HUES48 (cell line): Measurements from ENCODE around the gene BRD9.
A peak's percentile ranks its signal among the peaks of the same experiment; 100 is the strongest.
"Not testable (repeated sequence)": the region's sequence is repeated elsewhere in the genome, so short reads cannot be mapped to it uniquely, and the experiment has no call there.

ENCODE experiments used
- H3K27ac ChIP-seq: one replicate; pipeline ENCODE4 v1.7.0; 2013; ENCODE audit warnings: low read depth, low read length, inconsistent platforms
- H3K27me3 ChIP-seq: 2 replicates; pipeline ENCODE4 v1.6.1; 2013; ENCODE audit warnings: mild to moderate bottlenecking, low read length; ENCODE audit not compliant: control insufficient read depth, insufficient read depth
- H3K36me3 ChIP-seq: 2 replicates; pipeline ENCODE4 v1.6.1; 2013; ENCODE audit warnings: low read length; ENCODE audit not compliant: control insufficient read depth, insufficient read depth
- H3K4me1 ChIP-seq: 2 replicates; pipeline ENCODE4 v1.6.1; 2013; ENCODE audit warnings: mild to moderate bottlenecking, low read length; ENCODE audit not compliant: control insufficient read depth, insufficient read depth
- H3K4me3 ChIP-seq: 2 replicates; pipeline ENCODE4 v1.5.1; 2013; ENCODE audit warnings: mild to moderate bottlenecking, low read depth, low read length
- H3K9ac ChIP-seq: 2 replicates; pipeline ENCODE4 v1.6.1; 2013; ENCODE audit warnings: mild to moderate bottlenecking, low read depth, low read length, moderate library complexity
- H3K9me3 ChIP-seq: 2 replicates; pipeline ENCODE4 v1.6.1; 2013; ENCODE audit warnings: low read length; ENCODE audit not compliant: control insufficient read depth, insufficient read depth

BRD9 gene

GRCh38 chr5:892394-893136, at the start of gene BRD9, which contains the start of gene TRIP13:
BRD9 (minus strand) TSS chr5:892801; CDS start chr5:892657, 144 bp downstream.
TRIP13 (plus strand) TSS chr5:892884; CDS start chr5:892999, 115 bp downstream.
- Histone ChIP-seq H3K36me3 (peaks cover 72% of the 10 kb centered on the region), H3K27ac (peak within 1 kb of the TSS; percentile 91), H3K27me3 (no peaks in the 10 kb centered on the region), H3K9ac (peak within 1 kb of the TSS; percentile 94), H3K9me3 (no peaks in the 10 kb centered on the region), H3K4me1 (peaks cover 9% of the 10 kb centered on the region; the same call in 1 of the 2 replicates), H3K4me3 (peak within 1 kb of the TSS; percentile 89)

- not testable (repeated sequence) for H3K9ac ChIP-seq, H3K4me3 ChIP-seq, H3K27ac ChIP-seq, H3K4me1 ChIP-seq, H3K9me3 ChIP-seq, H3K36me3 ChIP-seq, H3K27me3 ChIP-seq
Measured at GRCh38 chr5:940741-941140, 48.1 kb upstream of the BRD9 start.

- H3K4me3 ChIP-seq: no peak overlapping the region
- H3K27ac ChIP-seq: no peak overlapping the region
- H3K9me3 ChIP-seq: no peaks in the 10 kb centered on the region
- H3K27me3 ChIP-seq: no peaks in the 10 kb centered on the region
- H3K36me3 ChIP-seq: no peaks in the 10 kb centered on the region
- H3K9ac ChIP-seq: no peak overlapping the region
- no peaks in the 10 kb centered on the region for H3K4me1 ChIP-seq
Measured at GRCh38 chr5:939368-939767, 46.8 kb upstream of the BRD9 start.

GRCh38 chr5:937151-937924, 44.7 kb upstream of the BRD9 start:
- Histone ChIP-seq H3K9ac (no peak overlapping the region), H3K27me3 (no peaks in the 10 kb centered on the region), H3K4me1 (no peaks in the 10 kb centered on the region), H3K27ac (no peak overlapping the region), H3K9me3 (no peaks in the 10 kb centered on the region), H3K36me3 (no peaks in the 10 kb centered on the region), H3K4me3 (no peak overlapping the region)

DNA sequence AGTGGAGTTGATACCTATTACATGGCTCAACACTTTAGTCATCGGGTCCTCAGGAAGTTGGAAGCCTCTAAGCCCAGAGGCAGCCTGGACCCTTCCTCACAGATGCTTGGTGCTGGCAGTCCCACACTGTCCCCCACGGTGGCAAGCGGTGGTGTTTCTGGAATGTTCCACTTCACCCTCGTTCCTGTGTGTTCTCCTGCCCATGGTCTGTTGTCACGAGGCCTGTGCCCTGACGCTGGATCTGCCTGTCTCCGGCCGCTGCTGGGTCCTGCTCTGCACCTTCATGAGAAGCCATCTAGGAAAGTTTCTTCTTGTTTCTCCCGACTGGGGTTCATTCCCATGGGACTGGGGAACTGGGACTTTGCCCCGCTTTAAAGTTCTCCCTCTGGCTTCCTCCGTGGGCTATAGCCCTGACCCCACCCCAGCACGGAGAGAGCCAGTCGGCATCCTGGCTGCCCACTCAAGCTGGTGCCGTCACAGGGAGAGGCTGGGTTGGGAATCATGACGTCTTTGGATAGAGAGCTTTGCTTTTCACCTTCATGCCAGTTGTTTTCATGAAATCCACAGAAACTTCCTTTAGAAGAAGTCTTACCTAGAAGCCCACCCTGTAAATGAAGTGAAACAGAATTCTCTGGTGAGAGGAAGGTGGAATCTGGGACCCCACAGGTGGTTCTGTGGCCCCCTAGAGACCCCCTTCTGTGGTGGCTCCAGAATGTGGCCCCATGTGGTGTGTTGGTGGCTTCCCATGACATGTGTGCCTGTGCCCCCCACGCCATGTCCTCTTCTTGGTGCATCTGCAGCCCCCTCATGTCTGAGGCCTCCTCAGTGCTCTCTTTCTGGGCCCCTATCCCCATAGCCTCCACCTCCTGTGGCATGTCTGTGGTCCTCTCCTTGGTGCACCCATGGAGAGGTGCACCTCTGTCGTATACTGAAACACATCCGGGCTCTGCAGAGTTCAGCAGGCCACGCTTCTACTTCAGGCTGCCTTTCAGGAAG, 43.8 kb upstream of the BRD9 start:
- no peaks in the 10 kb centered on the region for H3K9me3 ChIP-seq
- no peak overlapping the region for H3K27ac ChIP-seq
- no peaks in the 10 kb centered on the region for H3K4me1 ChIP-seq
- no peaks in the 10 kb centered on the region; the same call in 1 of the 2 replicates for H3K27me3 ChIP-seq
- no peaks in the 10 kb centered on the region for H3K36me3 ChIP-seq
- no peak overlapping the region for H3K9ac ChIP-seq
- H3K4me3 ChIP-seq: no peak overlapping the region

- no peak overlapping the region for H3K27ac ChIP-seq
- no peaks in the 10 kb centered on the region for H3K4me1 ChIP-seq
- no peaks in the 10 kb centered on the region for H3K36me3 ChIP-seq
- no peak overlapping the region for H3K4me3 ChIP-seq
- no peak overlapping the region for H3K9ac ChIP-seq
- peaks cover 4% of the 10 kb centered on the region; the same call in 1 of the 2 replicates for H3K27me3 ChIP-seq
- no peaks in the 10 kb centered on the region for H3K9me3 ChIP-seq
Measured at GRCh38 chr5:935510-936084, 43.0 kb upstream of the BRD9 start.

DNA sequence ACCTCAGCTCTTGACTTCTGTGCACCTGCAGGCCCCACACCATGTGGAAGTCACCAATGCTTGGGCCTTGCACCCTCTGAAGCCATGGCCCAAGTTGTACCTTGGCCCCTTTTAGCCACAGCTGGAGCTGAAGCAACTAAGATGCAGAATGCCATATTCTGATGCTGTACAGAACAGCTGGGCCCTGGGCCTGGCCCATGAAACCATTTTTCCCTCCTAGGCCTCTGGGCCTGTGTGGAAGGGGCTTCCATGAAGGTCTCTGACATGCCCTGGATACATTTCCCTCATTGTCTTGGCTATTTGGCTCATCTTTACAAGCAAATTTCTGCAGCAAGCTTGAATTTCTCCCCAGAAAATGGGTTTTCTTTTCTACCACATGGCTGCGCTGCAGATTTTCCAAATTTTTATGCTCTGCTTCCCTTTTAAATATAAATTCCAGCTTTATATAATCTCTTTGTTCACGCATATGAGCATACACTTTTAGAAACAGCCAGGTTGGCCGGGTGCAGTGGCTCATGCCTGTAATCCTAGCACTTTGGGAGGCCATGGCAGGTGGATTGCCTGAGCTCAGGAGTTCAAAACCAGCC, 41.9 kb upstream of the BRD9 start:
- H3K9me3 ChIP-seq, H3K27me3 ChIP-seq, H3K36me3 ChIP-seq, H3K27ac ChIP-seq, H3K9ac ChIP-seq, H3K4me3 ChIP-seq, H3K4me1 ChIP-seq: not testable (repeated sequence)

GRCh38 chr5:933951-934350, 41.4 kb upstream of the BRD9 start:
- not testable (repeated sequence) for H3K4me3 ChIP-seq, H3K27ac ChIP-seq, H3K9me3 ChIP-seq, H3K36me3 ChIP-seq, H3K9ac ChIP-seq, H3K4me1 ChIP-seq, H3K27me3 ChIP-seq

DNA sequence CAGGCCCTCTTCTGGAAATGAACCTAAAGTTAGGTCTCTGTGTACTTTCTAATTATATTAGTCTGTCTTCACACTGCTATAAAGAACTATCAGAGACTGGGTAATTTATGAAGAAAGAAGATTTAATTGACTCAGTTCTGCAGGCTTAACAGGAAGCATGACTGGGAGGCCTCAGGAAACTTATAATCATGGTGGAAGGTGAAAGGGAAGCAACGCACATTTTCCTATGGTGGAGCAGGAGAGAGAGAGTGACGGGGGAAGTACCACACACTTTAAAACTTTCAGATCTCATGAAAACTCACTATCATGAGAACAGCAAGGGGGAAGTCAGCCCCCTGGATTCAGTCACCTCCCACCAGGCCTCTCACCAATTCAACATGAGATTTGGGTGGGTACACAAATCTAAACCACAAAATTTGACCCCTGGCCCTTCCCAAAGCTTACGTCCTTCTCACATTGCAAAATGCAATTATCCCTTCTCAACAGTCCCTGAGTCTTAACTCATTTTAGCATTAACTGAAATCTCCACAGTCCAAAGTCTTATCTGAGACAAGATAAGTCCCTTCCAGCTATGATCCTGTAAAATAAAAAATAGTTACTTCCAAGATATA, 40.8 kb upstream of the BRD9 start:
- Histone ChIP-seq H3K9me3 (no peaks in the 10 kb centered on the region), H3K36me3 (no peaks in the 10 kb centered on the region), H3K27me3 (peaks cover 4% of the 10 kb centered on the region; the same call in 1 of the 2 replicates), H3K4me1 (no peaks in the 10 kb centered on the region), H3K27ac (no peak overlapping the region), H3K4me3 (no peak overlapping the region), H3K9ac (no peak overlapping the region)
